ENCODE results near the gene ZNF277. TPM values are rescaled to one million over a fixed set of nuclear protein-coding genes. Genes with fewer than 3 reads are reported as not detected.
A peak's percentile ranks its signal among the peaks of the same experiment; 100 is the strongest.

ZNF277 gene
- polyA plus RNA-seq, 1 donor (not counting 4 experiments of a cell fraction or from before 2014, with no cell fraction given) = 20.2 TPM

DNA sequence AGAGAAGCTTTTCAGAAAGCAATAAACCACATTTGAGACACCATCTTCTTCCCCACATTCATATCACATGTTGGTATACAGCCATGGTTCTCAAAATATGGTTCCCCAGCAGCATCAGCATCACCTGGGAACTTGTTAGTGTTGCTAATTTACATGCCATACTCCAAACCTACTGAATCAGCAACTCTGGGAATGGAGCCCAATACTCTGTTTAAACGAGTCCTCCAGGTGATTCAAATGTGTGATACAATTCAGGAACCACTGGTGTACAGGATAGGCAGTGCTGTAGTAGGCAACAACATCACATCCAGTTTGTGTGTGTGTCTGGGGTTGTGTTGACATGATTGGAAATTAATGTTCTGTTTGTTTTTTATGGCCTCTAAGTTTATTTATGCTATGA is 47.7 kb downstream of the ZNF277 start:
- Histone ChIP-seq H3K79me2 (ENCODE audit: control insufficient read depth, insufficient read depth, low read length) (no peaks in the 10 kb centered on the region), H3K4me1 (ENCODE audit: control insufficient read depth, extremely low read depth, insufficient read depth, low read length) (no peaks in the 10 kb centered on the region), H3K4me2 (ENCODE audit: control insufficient read depth, extremely low read depth, insufficient read depth, low read depth, low read length) (no peak overlapping the region), H3K9ac (ENCODE audit: control insufficient read depth, extremely low read depth, insufficient read depth, low read length) (no peak overlapping the region), H3K27ac (ENCODE audit: control insufficient read depth, insufficient read depth, low read length) (no peak overlapping the region), H3K27me3 (ENCODE audit: control insufficient read depth, extremely low read depth, insufficient read depth, low read length) (no peaks in the 10 kb centered on the region), H3K36me3 (ENCODE audit: control insufficient read depth in 2 of 2, extremely low read depth in 1 of 2, insufficient read depth in 2 of 2, low read length in 2 of 2) (no peaks in the 10 kb centered on the region), H3K4me3 (ENCODE audit: control insufficient read depth in 2 of 3, extremely low read depth in 1 of 3, insufficient read depth in 2 of 3, low read depth in 1 of 3, low read length in 3 of 3) (no peak overlapping the region), H4K20me1 (ENCODE audit: control insufficient read depth, extremely low read depth, insufficient read depth, low read length) (no peaks in the 10 kb centered on the region), H3K9me1 (ENCODE audit: control insufficient read depth, extremely low read depth, insufficient read depth, low read length) (no peaks in the 10 kb centered on the region), H3K9me3 (ENCODE audit: control insufficient read depth, low read depth, low read length) (no peaks in the 10 kb centered on the region), H2AFZ (ENCODE audit: control insufficient read depth, low read length) (no peak overlapping the region)
- TF ChIP-seq CTCF (optimal IDR thresholded peaks at IDR 0.05 in 1 of 3, IDR thresholded peaks at IDR 0.05 in 1 of 3, conservative IDR thresholded peaks at IDR 0.05 in 1 of 3; ENCODE audit: extremely low read depth in 1 of 3, insufficient read depth in 2 of 3, low read length in 3 of 3) (no peak), EZH2 (IDR thresholded peaks at IDR 0.05; ENCODE audit: low read length) (no peak)
- no peak for DNase-seq (ENCODE audit: low read depth, low spot score)
- FAIRE-seq = peak; percentile 91
- dilution Hi-C loops (cut with MboI; ENCODE audit: extremely low pct_ligation_motif_present, low sequenced_read_pairs) = no loop called here

GRCh38 chr7:112254709-112255387 is 48.4 kb downstream of the ZNF277 start:
- no peak for DNase-seq (ENCODE audit: low read depth, low spot score)
- no peaks in the 10 kb centered on the region for H4K20me1 ChIP-seq (ENCODE audit: control insufficient read depth, extremely low read depth, insufficient read depth, low read length)

More at GRCh38 chr7:112254709-112255387, 48.4 kb downstream of the ZNF277 start:
- Histone ChIP-seq H3K4me2 (ENCODE audit: control insufficient read depth, extremely low read depth, insufficient read depth, low read depth, low read length) (no peak overlapping the region), H3K9ac (ENCODE audit: control insufficient read depth, extremely low read depth, insufficient read depth, low read length) (no peak overlapping the region), H3K27me3 (ENCODE audit: control insufficient read depth, extremely low read depth, insufficient read depth, low read length) (no peaks in the 10 kb centered on the region), H3K36me3 (ENCODE audit: control insufficient read depth in 2 of 2, extremely low read depth in 1 of 2, insufficient read depth in 2 of 2, low read length in 2 of 2) (no peaks in the 10 kb centered on the region), H3K27ac (ENCODE audit: control insufficient read depth, insufficient read depth, low read length) (no peak overlapping the region), H3K9me1 (ENCODE audit: control insufficient read depth, extremely low read depth, insufficient read depth, low read length) (no peaks in the 10 kb centered on the region), H3K4me1 (ENCODE audit: control insufficient read depth, extremely low read depth, insufficient read depth, low read length) (no peaks in the 10 kb centered on the region), H2AFZ (ENCODE audit: control insufficient read depth, low read length) (no peak overlapping the region), H3K79me2 (ENCODE audit: control insufficient read depth, insufficient read depth, low read length) (no peaks in the 10 kb centered on the region), H3K9me3 (ENCODE audit: control insufficient read depth, low read depth, low read length) (no peaks in the 10 kb centered on the region), H3K4me3 (ENCODE audit: control insufficient read depth in 2 of 3, extremely low read depth in 1 of 3, insufficient read depth in 2 of 3, low read depth in 1 of 3, low read length in 3 of 3) (no peak overlapping the region)
- dilution Hi-C loops (cut with MboI; ENCODE audit: extremely low pct_ligation_motif_present, low sequenced_read_pairs) = no loop called here
- no peak for FAIRE-seq
- TF ChIP-seq EZH2 (IDR thresholded peaks at IDR 0.05; ENCODE audit: low read length) (no peak), CTCF (optimal IDR thresholded peaks at IDR 0.05 in 1 of 3, IDR thresholded peaks at IDR 0.05 in 1 of 3, conservative IDR thresholded peaks at IDR 0.05 in 1 of 3; ENCODE audit: extremely low read depth in 1 of 3, insufficient read depth in 2 of 3, low read length in 3 of 3) (no peak)
